ENCODE data around the gene SENP6.

DNA sequence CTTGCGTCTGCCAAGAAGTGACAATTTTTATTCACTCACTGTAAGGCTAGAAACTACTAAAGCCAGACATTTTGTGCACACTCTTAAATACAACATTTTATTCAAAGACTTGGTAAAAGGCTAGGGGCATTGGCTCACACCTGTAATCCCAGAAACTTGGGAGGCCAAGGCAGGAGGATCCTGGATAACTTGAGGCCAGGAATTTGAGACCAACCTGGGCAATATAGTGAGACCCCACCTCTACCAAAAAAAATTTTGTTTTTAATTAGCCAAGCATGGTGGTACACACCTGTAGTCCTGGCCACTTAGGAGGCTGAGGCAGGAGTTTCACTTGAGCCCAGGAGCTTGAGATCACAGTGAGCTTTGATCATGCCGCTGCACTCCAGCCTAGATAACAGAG lies 11.3 kb upstream of the SENP6 start:
- no peak for TF ChIP-seq EZH2 (IDR thresholded peaks at IDR 0.05; ENCODE audit: insufficient read depth, low read length)
- TF ChIP-seq, protein P1, sequence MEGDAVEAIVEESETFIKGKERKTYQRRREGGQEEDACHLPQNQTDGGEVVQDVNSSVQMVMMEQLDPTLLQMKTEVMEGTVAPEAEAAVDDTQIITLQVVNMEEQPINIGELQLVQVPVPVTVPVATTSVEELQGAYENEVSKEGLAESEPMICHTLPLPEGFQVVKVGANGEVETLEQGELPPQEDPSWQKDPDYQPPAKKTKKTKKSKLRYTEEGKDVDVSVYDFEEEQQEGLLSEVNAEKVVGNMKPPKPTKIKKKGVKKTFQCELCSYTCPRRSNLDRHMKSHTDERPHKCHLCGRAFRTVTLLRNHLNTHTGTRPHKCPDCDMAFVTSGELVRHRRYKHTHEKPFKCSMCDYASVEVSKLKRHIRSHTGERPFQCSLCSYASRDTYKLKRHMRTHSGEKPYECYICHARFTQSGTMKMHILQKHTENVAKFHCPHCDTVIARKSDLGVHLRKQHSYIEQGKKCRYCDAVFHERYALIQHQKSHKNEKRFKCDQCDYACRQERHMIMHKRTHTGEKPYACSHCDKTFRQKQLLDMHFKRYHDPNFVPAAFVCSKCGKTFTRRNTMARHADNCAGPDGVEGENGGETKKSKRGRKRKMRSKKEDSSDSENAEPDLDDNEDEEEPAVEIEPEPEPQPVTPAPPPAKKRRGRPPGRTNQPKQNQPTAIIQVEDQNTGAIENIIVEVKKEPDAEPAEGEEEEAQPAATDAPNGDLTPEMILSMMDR (IDR thresholded peaks at IDR 0.05; ENCODE audit: insufficient read depth, low read depth, low read length), result no peak

Measured in astrocyte (in vitro differentiated cells and primary cell).